Cardiac septum (tissue), 1 donor: ENCODE measurements around the gene SEL1L2. TPM values are rescaled to one million over a fixed set of nuclear protein-coding genes. Genes with fewer than 3 reads are reported as not detected.

Experiments
- DNase-seq: peaks from one replicate; pipeline ENCODE4 v3.0.0-alpha.2; 2020; ENCODE audit warnings: low spot score
- intact Hi-C: fragments of 100-400 bp; cut with DNase I; formaldehyde crosslinking; loops from one replicate; pipeline ENCODE4 v1.14.0; 2022
- total RNA-seq: library from RNA; stranded (reverse); fragmentation: NEBNext Ultra II Directional; extraction: Animal tissue kit (Norgen Biotek cat#: 25700); gene quantifications from one replicate; pipeline ENCODE4 v1.2.1, GENCODE V29; 2021
- donor health status: DM: no; HTN: no; CAD: no.

The SEL1L2 gene
- total RNA-seq, 1 donor from 2014 or later = 1.4 TPM

- intact Hi-C loops = no loop called here
- DNase-seq = no peak
Measured at GRCh38 chr20:13831476-13831875, 158.9 kb downstream of the SEL1L2 start.

GRCh38 chr20:13825465-13825864 is 164.9 kb downstream of the SEL1L2 start:
- intact Hi-C loops = loop anchor here (10.0 kb wide), 1 partner anchor 129 kb away; no protein-coding TSS in a partner anchor
- DNase-seq = no peak

GRCh38 chr20:13824459-13824858 is 166.0 kb downstream of the SEL1L2 start:
- intact Hi-C loops = loop anchor here (5.0 to 10.0 kb wide), 2 partner anchors 130 to 228 kb away; no protein-coding TSS in a partner anchor
- DNase-seq = no peak

- intact Hi-C loops = loop anchor here (5.0 to 10.0 kb wide), 2 partner anchors 132 to 230 kb away; no protein-coding TSS in a partner anchor
- DNase-seq = no peak
Measured at GRCh38 chr20:13822459-13822858, 168.0 kb downstream of the SEL1L2 start.

- intact Hi-C loops = loop anchor here (5.0 to 10.0 kb wide), 2 partner anchors 133 to 230 kb away; no protein-coding TSS in a partner anchor
- DNase-seq = no peak
Measured at GRCh38 chr20:13821876-13822275, 168.5 kb downstream of the SEL1L2 start.

GRCh38 chr20:13819885-13820645 is 170.3 kb downstream of the SEL1L2 start:
- intact Hi-C loops = loop anchor here (5.0 to 10.0 kb wide), 2 partner anchors 135 to 232 kb away; no protein-coding TSS in a partner anchor
- DNase-seq = no peak

- DNase-seq = no peak
- intact Hi-C loops = no loop called here
Measured at GRCh38 chr20:13817342-13817741, 173.1 kb downstream of the SEL1L2 start.

- intact Hi-C loops = no loop called here
- DNase-seq = no peak
Measured at GRCh38 chr20:13816757-13817156, 173.7 kb downstream of the SEL1L2 start.

GRCh38 chr20:13814672-13815071 is 175.7 kb downstream of the SEL1L2 start:
- intact Hi-C loops = no loop called here
- DNase-seq = no peak

- intact Hi-C loops = no loop called here
- no peak for DNase-seq
Measured at GRCh38 chr20:13813910-13814309, 176.5 kb downstream of the SEL1L2 start.

GRCh38 chr20:13810446-13810845 is 180.0 kb downstream of the SEL1L2 start:
- intact Hi-C loops = no loop called here
- no peak for DNase-seq

GRCh38 chr20:13809855-13810254 is 180.6 kb downstream of the SEL1L2 start:
- intact Hi-C loops = no loop called here
- DNase-seq = no peak

- intact Hi-C loops = no loop called here
Measured at GRCh38 chr20:13809373-13809772, 181.0 kb downstream of the SEL1L2 start.

GRCh38 chr20:13800728-13801134 is 189.7 kb downstream of the SEL1L2 start:
- DNase-seq = peak; percentile 93
- intact Hi-C loops = no loop called here

More at GRCh38 chr20:13809373-13809772, 181.0 kb downstream of the SEL1L2 start:
- no peak for DNase-seq

- DNase-seq = no peak
- intact Hi-C loops = no loop called here
Measured at GRCh38 chr20:13799974-13800373, 190.4 kb downstream of the SEL1L2 start.

Other genes with a start within 250 kb of the SEL1L2 start
- gene ESF1, start 205.7 kb downstream of the SEL1L2 start, total RNA-seq = 15.1 TPM
- gene NDUFAF5, start 205.6 kb downstream of the SEL1L2 start, total RNA-seq = 65.0 TPM
- 1.6 TPM for gene MACROD2, start 4.9 kb upstream of the SEL1L2 start, total RNA-seq